Neutrophil (primary cell): ENCODE data around the gene CILP2.

Source experiments
- H3K27ac ChIP-seq: fragments of 200-600 bp; sonication (generic); 2 replicates; pipeline ENCODE4 v1.5.1; 2016; ENCODE audit warnings: mild to moderate bottlenecking, moderate library complexity
- H3K27me3 ChIP-seq: fragments of 200-600 bp; sonication (generic); 2 replicates; pipeline ENCODE4 v1.6.0; 2016; ENCODE audit warnings: mild to moderate bottlenecking
- H3K36me3 ChIP-seq: fragments of 200-600 bp; sonication (generic); 2 replicates; pipeline ENCODE4 v1.5.1; 2017
- H3K4me1 ChIP-seq, 2 experiments: fragments of 200-600 bp in 1 of 2; sonication (generic) in 1 of 2; 1 replicate in 1 of 2; 2 replicates in 1 of 2; pipeline versions ENCODE4 v1.5.1 to v1.6.1; 2013 to 2016; ENCODE audit warnings: low read depth in 1 of 2, low read length in 1 of 2, mild to moderate bottlenecking in 1 of 2, moderate library complexity in 1 of 2; ENCODE audit not compliant: control insufficient read depth in 1 of 2, insufficient read depth in 1 of 2
- H3K4me3 ChIP-seq, 2 experiments: fragments of 200-600 bp in 1 of 2; sonication (generic) in 1 of 2; 1 replicate in 1 of 2; 2 replicates in 1 of 2; pipeline ENCODE4 v1.5.1; 2013 to 2016; ENCODE audit warnings: low read depth in 1 of 2, low read length in 1 of 2, mild to moderate bottlenecking in 1 of 2, moderate library complexity in 1 of 2
- H3K9me3 ChIP-seq: fragments of 200-600 bp; sonication (generic); 2 replicates; pipeline ENCODE4 v1.5.1; 2016
- TF ChIP-seq, protein P1 (sequence below): fragments of 200-600 bp; sonication (generic); IDR thresholded peaks from 2 replicates; pipeline ENCODE4 v1.5.1; 2016; ENCODE audit warnings: antibody characterized with exemption

CILP2 gene

DNA sequence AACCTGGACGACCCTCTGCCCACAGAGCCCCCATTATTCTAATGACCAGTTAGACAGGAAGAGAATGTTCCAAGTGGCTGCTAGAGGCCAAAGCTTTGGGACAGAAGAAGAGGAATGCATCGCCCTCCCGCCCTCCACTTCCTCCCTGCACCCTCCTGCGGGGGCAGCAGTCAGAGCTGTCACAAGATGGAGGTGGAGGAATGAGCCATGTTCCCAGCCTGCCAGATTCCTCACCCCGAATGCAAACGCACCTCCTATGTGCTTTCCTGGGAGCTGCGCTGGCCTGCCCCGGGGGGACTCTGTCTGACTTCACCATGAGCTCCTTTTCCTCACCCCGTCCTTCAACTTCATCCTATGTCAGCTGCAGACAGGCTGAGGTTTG is 7.7 kb upstream of the CILP2 start:
- TF ChIP-seq, protein P1, sequence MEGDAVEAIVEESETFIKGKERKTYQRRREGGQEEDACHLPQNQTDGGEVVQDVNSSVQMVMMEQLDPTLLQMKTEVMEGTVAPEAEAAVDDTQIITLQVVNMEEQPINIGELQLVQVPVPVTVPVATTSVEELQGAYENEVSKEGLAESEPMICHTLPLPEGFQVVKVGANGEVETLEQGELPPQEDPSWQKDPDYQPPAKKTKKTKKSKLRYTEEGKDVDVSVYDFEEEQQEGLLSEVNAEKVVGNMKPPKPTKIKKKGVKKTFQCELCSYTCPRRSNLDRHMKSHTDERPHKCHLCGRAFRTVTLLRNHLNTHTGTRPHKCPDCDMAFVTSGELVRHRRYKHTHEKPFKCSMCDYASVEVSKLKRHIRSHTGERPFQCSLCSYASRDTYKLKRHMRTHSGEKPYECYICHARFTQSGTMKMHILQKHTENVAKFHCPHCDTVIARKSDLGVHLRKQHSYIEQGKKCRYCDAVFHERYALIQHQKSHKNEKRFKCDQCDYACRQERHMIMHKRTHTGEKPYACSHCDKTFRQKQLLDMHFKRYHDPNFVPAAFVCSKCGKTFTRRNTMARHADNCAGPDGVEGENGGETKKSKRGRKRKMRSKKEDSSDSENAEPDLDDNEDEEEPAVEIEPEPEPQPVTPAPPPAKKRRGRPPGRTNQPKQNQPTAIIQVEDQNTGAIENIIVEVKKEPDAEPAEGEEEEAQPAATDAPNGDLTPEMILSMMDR, result no peak
- Histone ChIP-seq H3K9me3 (no peaks in the 10 kb centered on the region), H3K36me3 (peaks cover 43% of the 10 kb centered on the region), H3K4me1 (peaks cover 0 to 8% of the 10 kb centered on the region in 2 experiments), H3K4me3 (no peak overlapping the region), H3K27me3 (no peaks in the 10 kb centered on the region), H3K27ac (no peak overlapping the region)

DNA sequence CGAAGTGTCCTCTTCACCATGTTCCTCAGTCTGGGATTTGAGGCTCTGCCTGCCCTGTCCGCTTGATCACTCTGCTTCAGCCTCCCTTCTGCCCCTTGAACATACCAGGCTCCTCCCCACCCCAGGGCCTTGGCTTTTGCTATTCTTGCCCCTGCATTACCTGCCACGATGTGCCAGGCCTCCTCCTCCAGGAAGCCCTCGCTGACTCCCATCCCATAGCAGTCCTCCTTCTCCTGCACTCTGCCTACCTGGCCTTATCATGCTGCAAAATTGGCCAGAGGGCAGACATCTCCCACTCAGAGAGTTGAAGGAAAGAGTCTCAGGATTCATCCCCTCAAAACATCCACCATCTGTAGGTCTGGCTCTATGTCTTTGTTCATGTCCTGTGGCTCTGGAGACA is 7.2 kb upstream of the CILP2 start:
- peaks cover 0 to 8% of the 10 kb centered on the region in 2 experiments for H3K4me1 ChIP-seq
- no peak overlapping the region for H3K27ac ChIP-seq
- no peaks in the 10 kb centered on the region for H3K9me3 ChIP-seq
- H3K27me3 ChIP-seq, result no peaks in the 10 kb centered on the region
- TF ChIP-seq, protein P1, result no peak
- H3K4me3 ChIP-seq, result no peak overlapping the region
- peaks cover 43% of the 10 kb centered on the region for H3K36me3 ChIP-seq

DNA sequence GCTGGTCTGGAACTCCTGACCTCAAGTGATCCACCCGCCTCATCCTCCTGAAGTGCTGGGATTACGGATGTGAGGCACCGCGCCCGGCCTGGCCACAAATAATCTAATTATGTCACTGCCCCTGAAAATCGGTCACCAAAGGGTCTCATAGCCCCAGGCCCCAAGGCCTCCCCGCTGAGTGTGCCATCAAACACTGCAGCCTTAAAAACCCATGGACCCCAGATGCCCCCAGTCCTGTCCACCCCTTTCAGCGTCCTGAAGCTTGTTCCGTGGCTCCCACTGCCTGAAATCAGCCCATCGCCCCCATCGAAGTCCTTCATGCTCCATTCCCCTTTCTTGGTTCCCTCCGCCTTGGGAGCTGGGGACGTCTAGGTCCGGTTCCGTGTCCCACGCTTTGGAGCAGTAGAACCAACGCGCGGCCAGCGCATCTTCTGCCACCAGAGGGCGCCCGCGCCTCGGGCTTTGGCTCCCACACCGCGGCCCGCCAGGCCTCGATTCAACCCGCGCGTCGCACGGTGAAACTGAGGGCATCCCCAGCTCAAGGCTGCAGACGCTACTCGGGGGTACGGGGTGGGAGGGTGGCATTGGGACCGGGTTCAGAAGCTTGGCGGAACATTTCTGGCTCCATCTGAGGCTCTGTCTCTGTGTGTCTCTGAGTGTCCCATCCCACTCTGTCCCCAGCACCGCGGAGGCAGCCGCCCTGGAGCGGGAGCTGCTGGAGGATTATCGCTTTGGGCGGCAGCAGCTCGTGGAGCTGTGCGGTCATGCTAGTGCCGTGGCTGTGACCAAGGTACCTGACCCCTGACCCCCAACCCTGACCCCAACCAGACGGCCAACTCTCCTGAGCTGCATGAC is 5.9 kb upstream of the CILP2 start:
- peaks cover 32% of the 10 kb centered on the region for H3K36me3 ChIP-seq
- TF ChIP-seq, protein P1, result peak; percentile 91
- peaks cover 10% of the 10 kb centered on the region for H3K27me3 ChIP-seq
- no peak overlapping the region for H3K27ac ChIP-seq
- H3K4me3 ChIP-seq, result no peak overlapping the region
- H3K9me3 ChIP-seq, result no peaks in the 10 kb centered on the region
- peaks cover 0 to 8% of the 10 kb centered on the region in 2 experiments for H3K4me1 ChIP-seq

DNA sequence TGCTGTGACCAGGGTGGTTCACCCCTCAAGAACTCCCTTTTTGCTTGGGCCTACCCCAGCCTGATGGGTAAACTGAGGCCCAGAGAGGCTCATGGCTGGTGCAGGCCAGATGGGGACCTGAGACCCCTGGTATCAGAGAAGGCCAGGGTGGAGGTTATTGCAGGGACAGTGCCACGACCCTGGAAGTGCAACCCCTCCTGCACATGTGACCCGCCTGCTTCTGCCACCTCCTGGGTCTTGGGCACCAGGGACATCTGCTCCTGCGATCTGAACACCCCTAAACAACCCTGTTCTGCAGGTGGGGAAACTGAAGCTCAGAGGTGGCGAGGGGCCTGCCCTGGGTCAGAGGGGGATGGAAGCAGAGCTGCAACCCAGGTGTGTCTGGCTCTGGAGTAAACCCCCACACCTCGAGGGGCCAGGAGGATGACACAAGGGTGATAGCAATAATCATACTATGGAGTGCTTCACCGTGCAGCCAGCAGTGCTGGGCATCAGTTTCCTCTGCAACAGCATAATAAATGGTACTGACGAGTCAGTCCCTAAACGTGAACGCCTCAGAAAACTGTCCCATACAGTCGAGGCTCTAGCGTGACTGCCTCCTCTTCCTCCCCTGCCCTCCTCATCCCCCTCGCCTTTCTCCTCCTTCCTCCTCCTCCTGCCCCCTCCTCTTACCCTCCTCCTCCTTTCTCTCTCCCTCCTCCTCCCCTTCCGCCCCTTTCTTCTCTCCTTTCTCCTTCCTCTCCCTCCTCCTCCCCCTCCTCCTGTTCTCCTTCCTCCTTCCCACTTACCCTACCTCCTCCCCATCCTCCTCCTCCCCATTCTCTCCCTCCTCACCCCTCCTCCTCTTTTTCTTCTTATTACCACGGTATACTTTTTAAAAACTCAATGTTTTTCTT is 5.0 kb upstream of the CILP2 start:
- H3K27ac ChIP-seq, result no peak overlapping the region
- TF ChIP-seq, protein P1, result no peak
- peaks cover 4 to 9% of the 10 kb centered on the region in 2 experiments for H3K4me1 ChIP-seq
- no peaks in the 10 kb centered on the region for H3K9me3 ChIP-seq
- no peak overlapping the region for H3K4me3 ChIP-seq
- H3K27me3 ChIP-seq, result peaks cover 19% of the 10 kb centered on the region
- peaks cover 23% of the 10 kb centered on the region for H3K36me3 ChIP-seq

DNA sequence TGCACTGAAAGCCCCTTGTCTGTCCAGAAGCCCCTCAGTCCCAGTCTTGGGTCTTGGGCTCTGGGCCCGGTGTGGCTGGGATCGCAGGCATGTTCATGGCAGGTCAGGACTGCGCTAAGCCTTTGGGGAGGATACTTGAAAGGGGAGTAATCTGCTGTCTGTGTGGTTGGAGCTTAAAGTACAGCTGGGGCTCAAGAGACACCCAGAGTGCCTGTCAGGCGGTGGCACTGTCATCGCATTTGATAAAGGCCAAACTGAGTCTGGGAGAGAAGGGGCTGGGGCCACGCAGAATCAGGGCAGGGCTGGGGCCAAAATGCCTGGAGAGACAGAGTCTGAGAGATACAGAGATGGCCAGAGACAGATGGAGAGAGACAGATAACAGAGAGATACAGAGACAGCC is 4.2 kb upstream of the CILP2 start:
- Histone ChIP-seq H3K4me3 (no peak overlapping the region), H3K4me1 (peaks cover 10 to 16% of the 10 kb centered on the region in 2 experiments), H3K27me3 (peaks cover 27% of the 10 kb centered on the region), H3K36me3 (peaks cover 16% of the 10 kb centered on the region), H3K27ac (no peak overlapping the region), H3K9me3 (no peaks in the 10 kb centered on the region)
- TF ChIP-seq, protein P1, result no peak
